MCF 10A (cell line): ENCODE results near the gene RNASEH1. TPM values are rescaled to one million over a fixed set of nuclear protein-coding genes. Genes with fewer than 3 reads are reported as not detected.

Experiments
- BruUV-seq: library from RNA; stranded (reverse); fragments of 400-500 nt; replicated peaks from 2 replicates; lab custom pipeline; 2021; lab: Mats Ljungman, UMichigan
- CTCF ChIA-PET: fragments of 300-600 bp; sonication (Branson Sonifier 250); formaldehyde crosslinking; extraction: SDS; loops from one replicate; lab custom pipeline; 2021; ENCODE audit warnings: antibody characterized with exemption, inconsistent platforms; lab: Yijun Ruan, JAX
- POLR2A ChIA-PET: fragments of 300-600, 350-650 bp; sonication (Branson Sonifier 250); formaldehyde crosslinking; extraction: SDS; loops from one replicate; lab custom pipeline; 2020; ENCODE audit warnings: antibody characterized with exemption, inconsistent platforms; lab: Yijun Ruan, JAX
- DNase-seq: peaks from one replicate; pipeline ENCODE4 v3.0.0-alpha.2; 2018; ENCODE audit not compliant: unreplicated experiment
- H3K27ac Mint-ChIP-seq: one replicate; pipeline ENCODE4 v1.8.0; 2022; ENCODE audit warnings: mild to moderate bottlenecking, low read depth, mixed read lengths; ENCODE audit not compliant: unreplicated experiment
- H3K27me3 Mint-ChIP-seq: one replicate; pipeline ENCODE4 v1.8.0; 2022; ENCODE audit warnings: mixed read lengths; ENCODE audit not compliant: insufficient read depth, unreplicated experiment
- H3K36me3 Mint-ChIP-seq: one replicate; pipeline ENCODE4 v1.8.0; 2022; ENCODE audit warnings: mild to moderate bottlenecking, moderate library complexity, mixed read lengths; ENCODE audit not compliant: insufficient read depth, unreplicated experiment
- H3K4me1 Mint-ChIP-seq: one replicate; pipeline ENCODE4 v1.8.0; 2022; ENCODE audit warnings: mixed read lengths; ENCODE audit not compliant: insufficient read depth, unreplicated experiment
- H3K4me3 Mint-ChIP-seq: one replicate; pipeline ENCODE4 v1.8.0; 2022; ENCODE audit warnings: mild to moderate bottlenecking, moderate library complexity, mixed read lengths; ENCODE audit not compliant: unreplicated experiment
- H3K9me3 Mint-ChIP-seq: one replicate; pipeline ENCODE4 v1.8.0; 2022; ENCODE audit warnings: mixed read lengths; ENCODE audit not compliant: unreplicated experiment
- CTCF ChIP-seq: fragments of 200-600 bp; IDR thresholded peaks from one replicate; pipeline ENCODE4 v1.8.0; 2022; ENCODE audit warnings: antibody characterized with exemption, mild to moderate bottlenecking; ENCODE audit not compliant: unreplicated experiment
- intact Hi-C: fragments of 100-400 bp; cut with micrococcal nuclease; formaldehyde crosslinking; loops from 2 replicates; pipeline ENCODE4 v1.14.1; 2022
- total RNA-seq: library from RNA; stranded (reverse); gene quantifications from 2 replicates; pipeline ENCODE4 v1.2.3, GENCODE V29; 2022

Gene RNASEH1
- total RNA-seq, 1 experiment from 2014 or later: 48.3 TPM

- TF ChIP-seq CTCF: no peak
- Mint-ChIP-seq H3K27me3 (no peaks in the 10 kb centered on the region), H3K4me1 (no peaks in the 10 kb centered on the region), H3K4me3 (no peak overlapping the region), H3K9me3 (no peaks in the 10 kb centered on the region), H3K36me3 (peaks cover 93% of the 10 kb centered on the region), H3K27ac (no peak overlapping the region)
- BruUV-seq: no TSS peak
- no peak for DNase-seq
- ChIA-PET POLR2A (interaction anchor here (1.3 kb wide), 2 partner anchors 13 to 35 kb away, joined by 5 to 6 read pairs; no protein-coding TSS in a partner anchor), CTCF (interaction anchor here (0.8 to 1.2 kb wide), 3 partner anchors 32 to 148 kb away, joined by 3 to 4 read pairs (median 3); no protein-coding TSS in a partner anchor)
- intact Hi-C loops: no loop called here
Measured at GRCh38 chr2:3505771-3506170, 52.4 kb downstream of the RNASEH1 start.

GRCh38 chr2:3504741-3505140 lies 53.4 kb downstream of the RNASEH1 start:
- H3K9me3 Mint-ChIP-seq: no peaks in the 10 kb centered on the region
- CTCF ChIA-PET: interaction anchor here (1.0 to 1.2 kb wide), 2 partner anchors 24 to 30 kb away, joined by 3 to 5 read pairs; no protein-coding TSS in a partner anchor
- H3K27ac Mint-ChIP-seq: peak overlapping the region; percentile 47
- peaks cover 93% of the 10 kb centered on the region for H3K36me3 Mint-ChIP-seq
- intact Hi-C loops: no loop called here
- POLR2A ChIA-PET: interaction anchor here (1.4 kb wide), 1 partner anchor 9 kb away, joined by 3 read pairs; no protein-coding TSS in a partner anchor
- no peak for TF ChIP-seq CTCF
- H3K4me1 Mint-ChIP-seq: no peaks in the 10 kb centered on the region
- no peaks in the 10 kb centered on the region for H3K27me3 Mint-ChIP-seq
- no peak for DNase-seq
- BruUV-seq: no TSS peak
- H3K4me3 Mint-ChIP-seq: no peak overlapping the region

GRCh38 chr2:3503483-3503882 lies 54.6 kb downstream of the RNASEH1 start:
- Mint-ChIP-seq H3K27me3 (no peaks in the 10 kb centered on the region), H3K9me3 (no peaks in the 10 kb centered on the region), H3K27ac (no peak overlapping the region), H3K36me3 (peaks cover 93% of the 10 kb centered on the region), H3K4me3 (no peak overlapping the region), H3K4me1 (no peaks in the 10 kb centered on the region)
- no peak for DNase-seq
- no peak for TF ChIP-seq CTCF
- intact Hi-C loops: no loop called here
- ChIA-PET CTCF (no interaction called here), POLR2A (interaction anchor here (1.4 kb wide), 1 partner anchor 8 kb away, joined by 3 read pairs; no protein-coding TSS in a partner anchor)
- no TSS peak for BruUV-seq

GRCh38 chr2:3503046-3503445 lies 55.1 kb downstream of the RNASEH1 start:
- H3K36me3 Mint-ChIP-seq: peaks cover 93% of the 10 kb centered on the region
- CTCF ChIA-PET: no interaction called here

More at GRCh38 chr2:3503046-3503445, 55.1 kb downstream of the RNASEH1 start:
- Mint-ChIP-seq H3K4me3 (no peak overlapping the region), H3K9me3 (no peaks in the 10 kb centered on the region), H3K27me3 (no peaks in the 10 kb centered on the region), H3K27ac (no peak overlapping the region), H3K4me1 (no peaks in the 10 kb centered on the region)
- POLR2A ChIA-PET: no interaction called here
- no peak for DNase-seq
- BruUV-seq: no TSS peak
- intact Hi-C loops: no loop called here
- TF ChIP-seq CTCF: no peak
